Hematopoietic multipotent progenitor cell (in vitro differentiated cells): ENCODE measurements around the gene SLC17A9. TPM values are rescaled to one million over a fixed set of nuclear protein-coding genes. Genes with fewer than 3 reads are reported as not detected.

Experiments
- DNase-seq, 3 donors: peaks; one replicate each; pipeline ENCODE4 v3.0.0-alpha.2; 2011 to 2015; ENCODE audit warnings: low read depth in 2 of 3, low spot score in 2 of 3
- total RNA-seq: library from RNA; depleted of rRNA; stranded (reverse); fragments of >200 nt; gene quantifications from one replicate; pipeline ENCODE4 v1.2.3, GENCODE V29; 2012

Gene SLC17A9
- total RNA-seq, 1 donor, result 28.8 TPM

DNA sequence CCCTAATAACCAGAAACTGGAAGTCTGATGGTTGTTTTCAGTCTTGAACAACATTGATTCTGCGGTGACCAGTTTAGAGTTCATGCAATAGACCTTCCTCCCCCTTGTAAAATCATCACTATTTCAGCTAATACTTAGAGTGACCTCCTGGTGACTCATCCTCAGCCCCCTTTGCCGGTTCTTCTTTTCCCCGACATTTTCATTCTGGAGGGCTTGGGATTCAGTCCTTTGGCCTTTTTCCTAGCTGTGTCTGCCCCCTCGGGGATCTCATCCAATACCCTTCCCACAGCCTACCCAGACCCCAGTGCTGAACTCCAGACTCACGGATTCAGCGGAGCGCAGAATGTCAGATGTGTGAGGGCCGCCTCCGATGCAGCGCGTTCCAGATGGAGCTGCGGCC lies 61.8 kb downstream of the SLC17A9 start:
- DNase-seq, result no peak

DNA sequence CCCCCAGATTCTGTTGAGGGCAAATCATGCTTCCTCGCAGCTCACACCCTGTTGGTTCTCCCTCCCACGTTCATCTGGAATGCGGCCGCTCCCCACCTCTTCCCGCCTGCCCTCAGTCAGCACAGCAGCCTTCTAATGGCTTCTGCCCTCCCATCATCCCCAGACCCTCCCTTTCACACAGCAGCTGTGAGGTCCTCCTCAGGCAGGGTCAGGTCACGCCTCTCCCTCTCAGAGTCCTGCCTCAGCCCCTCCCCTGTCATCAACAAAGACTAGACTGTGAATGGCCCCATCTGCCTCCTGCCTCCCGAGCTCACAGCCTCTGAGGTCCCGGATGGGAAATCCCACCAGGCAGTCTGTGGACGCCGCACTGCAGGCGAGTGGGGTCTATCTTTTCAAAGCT lies 62.2 kb downstream of the SLC17A9 start:
- DNase-seq, result no peak

GRCh38 chr20:63015147-63015661 lies 62.7 kb downstream of the SLC17A9 start:
- DNase-seq, result no peak

DNA sequence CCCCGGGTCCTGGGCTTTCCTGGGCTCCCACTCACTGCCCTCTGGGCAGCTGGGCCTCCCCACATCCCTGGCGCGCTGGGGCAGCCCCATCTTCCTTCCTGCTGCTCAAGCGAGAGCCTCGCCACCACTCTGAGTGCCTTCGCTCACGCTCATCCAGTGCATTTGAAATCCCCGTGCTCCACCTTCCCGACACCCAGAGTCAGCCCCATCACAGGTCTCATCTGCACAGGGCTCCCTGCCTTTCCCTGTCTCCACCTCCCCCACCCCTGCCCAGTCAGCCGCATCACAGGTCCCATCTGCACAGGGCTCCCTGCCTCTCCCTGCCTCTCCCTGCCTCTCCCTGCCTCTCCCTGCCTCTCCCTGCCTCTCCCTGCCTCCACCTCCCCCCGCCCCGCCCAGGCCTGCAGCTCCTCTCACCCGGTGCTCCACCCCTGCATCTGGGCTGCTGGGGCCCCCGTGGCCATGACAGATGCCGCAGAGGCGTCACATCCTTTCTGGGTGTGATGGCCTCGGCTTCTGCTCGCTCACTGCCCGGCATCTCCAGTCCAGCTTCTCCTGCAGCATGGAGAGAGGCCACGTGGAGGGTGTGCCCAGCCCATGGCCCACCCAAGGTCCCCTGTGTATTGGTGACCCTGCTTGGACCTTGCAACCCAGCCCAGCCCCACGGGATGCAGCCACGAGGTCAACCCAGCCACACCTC lies 63.3 kb downstream of the SLC17A9 start:
- no peak for DNase-seq

GRCh38 chr20:63016514-63017075 lies 64.1 kb downstream of the SLC17A9 start:
- no peak for DNase-seq

DNA sequence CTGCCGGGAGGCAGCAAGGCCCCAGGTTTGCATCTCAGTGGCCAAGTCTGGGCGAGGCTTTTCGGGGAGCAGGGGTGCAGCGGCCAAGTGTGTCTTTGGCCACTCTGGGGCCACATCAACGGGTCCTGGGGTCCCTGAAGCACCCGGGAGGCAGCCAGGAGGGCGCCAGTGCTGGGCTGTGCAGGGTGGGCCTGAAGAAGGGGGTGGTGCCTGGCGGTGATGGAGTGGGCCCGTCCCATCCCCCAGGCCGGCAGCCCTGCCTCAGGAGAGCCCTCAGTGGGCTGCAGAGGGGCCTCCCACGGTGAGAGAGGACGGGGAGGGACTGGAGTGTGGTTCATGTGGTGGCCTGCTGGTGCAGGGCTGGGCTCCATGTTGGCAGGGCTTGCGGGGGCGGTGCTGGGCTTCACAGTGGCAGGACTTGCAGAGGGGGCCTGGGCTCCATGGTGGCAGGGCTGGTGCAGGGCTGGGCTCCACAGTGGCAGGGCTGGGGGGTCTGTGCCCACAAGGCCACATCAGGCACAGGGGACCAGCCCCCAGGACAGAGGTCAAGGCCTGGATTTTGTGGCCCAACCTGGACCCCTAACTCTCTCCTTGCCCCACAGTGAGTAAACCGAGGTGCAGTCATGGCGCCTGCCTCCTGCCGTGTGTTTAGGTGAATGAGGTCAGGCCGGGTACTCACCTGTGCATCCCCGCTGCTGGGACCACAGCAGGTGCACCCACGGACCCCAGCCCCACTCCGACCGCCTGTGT lies 64.7 kb downstream of the SLC17A9 start:
- no peak for DNase-seq

GRCh38 chr20:63017826-63018411 lies 65.4 kb downstream of the SLC17A9 start:
- no peak for DNase-seq

Other genes starting within 250 kb of the SLC17A9 start
- gene NTSR1, start 243.9 kb upstream of the SLC17A9 start, total RNA-seq, result 0.27 TPM
- gene MRGBP, start 156.2 kb upstream of the SLC17A9 start, total RNA-seq, result 14.8 TPM
- gene OGFR, start 147.9 kb upstream of the SLC17A9 start, total RNA-seq, result 55.7 TPM
- gene COL9A3, start 135.7 kb upstream of the SLC17A9 start, total RNA-seq, result 0.27 TPM
- gene TCFL5, start 90.9 kb upstream of the SLC17A9 start, total RNA-seq, result 2.7 TPM
- gene DIDO1, start 26.2 kb upstream of the SLC17A9 start, total RNA-seq, result 66.5 TPM
- 37.4 TPM for gene GID8, start 14.6 kb upstream of the SLC17A9 start, total RNA-seq
- 1.3 TPM for gene BHLHE23, start 54.3 kb downstream of the SLC17A9 start, total RNA-seq